Cardiac muscle cell (in vitro differentiated cells and primary cell): Measurements from ENCODE around the gene MAML3. TPM values are rescaled to one million over a fixed set of nuclear protein-coding genes. Genes with fewer than 3 reads are reported as not detected.
A peak's percentile ranks its signal among the peaks of the same experiment; 100 is the strongest.

ENCODE experiments used
- DNase-seq, 2 donors: peaks; one replicate each; pipeline versions ENCODE4 v3.0.0 to v3.0.0-alpha.2; 2010 to 2017; ENCODE audit warnings: low read depth in 1 of 2, low spot score in 1 of 2
- H3K27ac ChIP-seq: fragments of 200-600 bp; sonication (generic); 2 replicates; pipeline ENCODE4 v1.5.1; 2016
- H3K27me3 ChIP-seq: fragments of 200-600 bp; sonication (generic); 2 replicates; pipeline ENCODE4 v1.6.0; 2016; ENCODE audit warnings: control low read depth
- H3K36me3 ChIP-seq: fragments of 200-600 bp; sonication (generic); 2 replicates; pipeline ENCODE4 v1.5.1; 2016; ENCODE audit warnings: control low read depth
- H3K4me1 ChIP-seq: fragments of 200-600 bp; sonication (generic); 2 replicates; pipeline ENCODE4 v1.8.1; 2017; ENCODE audit warnings: low read depth, mild to moderate bottlenecking, mixed run types
- H3K4me3 ChIP-seq: fragments of 200-600 bp; sonication (generic); 2 replicates; pipeline ENCODE4 v1.5.1; 2016; ENCODE audit warnings: mild to moderate bottlenecking
- H3K9me3 ChIP-seq: fragments of 200-600 bp; sonication (generic); 2 replicates; pipeline ENCODE4 v1.5.1; 2017; ENCODE audit warnings: low read depth, mild to moderate bottlenecking, control low read depth
- CTCF ChIP-seq: IDR thresholded peaks from 2 replicates; pipeline ENCODE4 v1.5.1; 2012; ENCODE audit warnings: low read depth, mild to moderate bottlenecking, low read length
- polyA plus RNA-seq: library from polyadenylated mRNA; unstranded; fragments of >200 nt; fragmentation: Nextera tagmentation; extraction: Ambion mirVana; gene quantifications from 2 replicates; pipeline ENCODE4 v1.2.1, GENCODE V29; 2016
- total RNA-seq: library from RNA; depleted of rRNA; stranded (reverse); fragments of >200 nt; gene quantifications from 2 replicates; pipeline ENCODE4 v1.2.3, GENCODE V29; 2016

MAML3 gene
- total and polyA plus RNA-seq, 2 experiments from 2014 or later = 7.8 to 22.8 TPM

- Histone ChIP-seq H3K4me1 (peaks cover 38% of the 10 kb centered on the region), H3K4me3 (no peak overlapping the region), H3K27ac (no peak overlapping the region), H3K27me3 (no peaks in the 10 kb centered on the region), H3K36me3 (no peaks in the 10 kb centered on the region), H3K9me3 (no peaks in the 10 kb centered on the region)
- no peak for TF ChIP-seq CTCF
- DNase-seq = no peak
These were observed 249.6 kb downstream of the MAML3 start for GRCh38 chr4:139904406-139904805.

- H3K4me1 ChIP-seq = peaks cover 43% of the 10 kb centered on the region
- no peaks in the 10 kb centered on the region for H3K27me3 ChIP-seq
These were observed 250.1 kb downstream of the MAML3 start for GRCh38 chr4:139903845-139904244.

GRCh38 chr4:139902321-139903320 lies 251.4 kb downstream of the MAML3 start:
- H3K4me3 ChIP-seq = no peak overlapping the region
- no peaks in the 10 kb centered on the region for H3K27me3 ChIP-seq
- no peak overlapping the region for H3K27ac ChIP-seq
- no peak for DNase-seq
- H3K36me3 ChIP-seq = no peaks in the 10 kb centered on the region
- no peak for TF ChIP-seq CTCF
- peaks cover 48% of the 10 kb centered on the region for H3K4me1 ChIP-seq
- no peaks in the 10 kb centered on the region for H3K9me3 ChIP-seq

More at GRCh38 chr4:139903845-139904244, 250.1 kb downstream of the MAML3 start:
- Histone ChIP-seq H3K9me3 (no peaks in the 10 kb centered on the region), H3K36me3 (no peaks in the 10 kb centered on the region), H3K4me3 (no peak overlapping the region), H3K27ac (no peak overlapping the region)
- no peak for DNase-seq
- no peak for TF ChIP-seq CTCF

- Histone ChIP-seq H3K9me3 (no peaks in the 10 kb centered on the region), H3K27me3 (no peaks in the 10 kb centered on the region), H3K4me1 (peaks cover 39% of the 10 kb centered on the region), H3K4me3 (no peak overlapping the region), H3K27ac (peak overlapping the region; percentile 8), H3K36me3 (no peaks in the 10 kb centered on the region)
- no peak for DNase-seq
- TF ChIP-seq CTCF = no peak
These were observed 252.3 kb downstream of the MAML3 start for GRCh38 chr4:139901531-139902320.

DNA sequence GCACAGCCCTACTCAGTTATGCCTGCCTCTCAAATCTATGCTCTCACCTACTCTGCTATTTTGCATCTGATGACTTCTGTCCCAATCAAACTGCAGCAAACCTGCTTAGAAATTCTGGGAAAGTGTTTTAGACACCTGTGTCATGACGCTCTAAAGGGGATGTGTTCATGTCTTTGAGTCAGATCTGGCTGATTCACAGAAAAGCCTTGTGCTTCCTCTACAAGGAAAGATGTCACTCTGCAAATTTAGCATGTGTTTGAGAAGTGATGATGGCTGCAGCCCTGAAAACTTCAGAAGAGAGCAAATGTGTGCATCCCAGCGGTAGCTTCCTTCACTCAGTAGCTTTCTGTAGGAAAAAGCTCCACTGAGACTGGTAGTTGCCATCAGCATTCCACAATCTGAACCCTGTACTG lies 253.0 kb downstream of the MAML3 start:
- no peaks in the 10 kb centered on the region for H3K27me3 ChIP-seq
- H3K36me3 ChIP-seq = no peaks in the 10 kb centered on the region
- H3K9me3 ChIP-seq = no peaks in the 10 kb centered on the region
- peak overlapping the region; percentile 8 for H3K27ac ChIP-seq
- no peak for TF ChIP-seq CTCF
- peaks cover 35% of the 10 kb centered on the region for H3K4me1 ChIP-seq
- H3K4me3 ChIP-seq = no peak overlapping the region
- no peak for DNase-seq
